Measurements from ENCODE around the gene RELL2. TPM values are rescaled to one million over a fixed set of nuclear protein-coding genes. Genes with fewer than 3 reads are reported as not detected.
A peak's percentile ranks its signal among the peaks of the same experiment; 100 is the strongest.
"Not testable (repeated sequence)": the region's sequence is repeated elsewhere in the genome, so short reads cannot be mapped to it uniquely, and the experiment has no call there.

The RELL2 gene
- total RNA-seq, 4 donors from 2014 or later: 2.9 to 9.0 (median 5.7) TPM

GRCh38 chr5:141608046-141608445 is 28.8 kb upstream of the RELL2 start:
- DNase-seq (ENCODE audit: low spot score in 2 of 2): no peak
- H3K36me3 ChIP-seq: no peaks in the 10 kb centered on the region
- WGBS: 83% methylated on average over 2 of the region's 2 CpGs
- H3K4me3 ChIP-seq: no peak overlapping the region
- peaks cover 41% of the 10 kb centered on the region for H3K4me1 ChIP-seq
- peak overlapping the region; percentile 11 for H3K27ac ChIP-seq
- no peaks in the 10 kb centered on the region for H3K9me3 ChIP-seq
- no peaks in the 10 kb centered on the region for H3K27me3 ChIP-seq
- TF ChIP-seq POLR2A (IDR thresholded peaks at IDR 0.05): no peak
- no peak for TF ChIP-seq CTCF (IDR thresholded peaks at IDR 0.05)
- TF ChIP-seq POLR2AphosphoS5 (IDR thresholded peaks at IDR 0.05): no peak
- TF ChIP-seq EP300 (IDR thresholded peaks at IDR 0.05): no peak

GRCh38 chr5:141608557-141608956 is 28.2 kb upstream of the RELL2 start:
- TF ChIP-seq EP300 (IDR thresholded peaks at IDR 0.05): no peak
- no peak for TF ChIP-seq POLR2A (IDR thresholded peaks at IDR 0.05)
- TF ChIP-seq CTCF (IDR thresholded peaks at IDR 0.05): no peak
- no peak for TF ChIP-seq POLR2AphosphoS5 (IDR thresholded peaks at IDR 0.05)
- peaks cover 41% of the 10 kb centered on the region for H3K4me1 ChIP-seq
- H3K27ac ChIP-seq: peak overlapping the region; percentile 11
- no peak overlapping the region for H3K4me3 ChIP-seq
- no peak for DNase-seq (ENCODE audit: low spot score in 2 of 2)
- H3K9me3 ChIP-seq: no peaks in the 10 kb centered on the region
- no peaks in the 10 kb centered on the region for H3K36me3 ChIP-seq
- 76% methylated on average over 1 of the region's 1 CpG for WGBS
- H3K27me3 ChIP-seq: no peaks in the 10 kb centered on the region

- WGBS: 94% methylated on average over 3 of the region's 3 CpGs
These were observed 27.8 kb upstream of the RELL2 start for GRCh38 chr5:141609044-141609443.

GRCh38 chr5:141609921-141610320 is 26.9 kb upstream of the RELL2 start:
- peaks cover 28% of the 10 kb centered on the region for H3K4me1 ChIP-seq
- H3K27me3 ChIP-seq; H3K4me3 ChIP-seq; H3K9me3 ChIP-seq; H3K36me3 ChIP-seq; H3K27ac ChIP-seq; DNase-seq (ENCODE audit: low spot score in 2 of 2): not testable (repeated sequence)
- 97% methylated on average over 7 of the region's 7 CpGs for WGBS

More at GRCh38 chr5:141609044-141609443, 27.8 kb upstream of the RELL2 start:
- Histone ChIP-seq H3K9me3 (no peaks in the 10 kb centered on the region), H3K27ac (no peak overlapping the region), H3K36me3 (no peaks in the 10 kb centered on the region), H3K4me3 (no peak overlapping the region), H3K4me1 (peaks cover 37% of the 10 kb centered on the region), H3K27me3 (no peaks in the 10 kb centered on the region)
- TF ChIP-seq POLR2AphosphoS5 (IDR thresholded peaks at IDR 0.05) (no peak), CTCF (IDR thresholded peaks at IDR 0.05) (no peak), EP300 (IDR thresholded peaks at IDR 0.05) (no peak), POLR2A (IDR thresholded peaks at IDR 0.05) (no peak)
- no peak for DNase-seq (ENCODE audit: low spot score in 2 of 2)

- no peak for DNase-seq (ENCODE audit: low spot score in 2 of 2)
- Histone ChIP-seq H3K27me3 (no peaks in the 10 kb centered on the region), H3K9me3 (no peaks in the 10 kb centered on the region), H3K4me1 (peaks cover 23% of the 10 kb centered on the region), H3K27ac (no peak overlapping the region), H3K36me3 (no peaks in the 10 kb centered on the region), H3K4me3 (no peak overlapping the region)
- 75% methylated on average over 3 of the region's 3 CpGs for WGBS
- TF ChIP-seq EP300 (IDR thresholded peaks at IDR 0.05): no peak
- no peak for TF ChIP-seq POLR2AphosphoS5 (IDR thresholded peaks at IDR 0.05)
- TF ChIP-seq CTCF (IDR thresholded peaks at IDR 0.05): no peak
- TF ChIP-seq POLR2A (IDR thresholded peaks at IDR 0.05): no peak
These were observed 25.5 kb upstream of the RELL2 start for GRCh38 chr5:141611289-141611688.

GRCh38 chr5:141613344-141613743 is 23.5 kb upstream of the RELL2 start:
- Histone ChIP-seq H3K36me3 (no peaks in the 10 kb centered on the region), H3K9me3 (no peaks in the 10 kb centered on the region), H3K4me3 (no peak overlapping the region), H3K4me1 (peaks cover 33% of the 10 kb centered on the region), H3K27ac (no peak overlapping the region), H3K27me3 (no peaks in the 10 kb centered on the region)
- no peak for DNase-seq (ENCODE audit: low spot score in 2 of 2)
- no peak for TF ChIP-seq POLR2A (IDR thresholded peaks at IDR 0.05)
- no peak for TF ChIP-seq CTCF (IDR thresholded peaks at IDR 0.05)
- TF ChIP-seq POLR2AphosphoS5 (IDR thresholded peaks at IDR 0.05): no peak
